Activated CD8-positive, alpha-beta memory T cell treated with anti-CD3 and anti-CD28 coated beads for 48 hours (primary cell): ENCODE data around the gene CEPT1.

ENCODE experiments used
- DNase-seq, 3 experiments: peaks; one replicate each; pipeline ENCODE4 v3.0.0-alpha.2; 2020; ENCODE audit warnings: low read depth in 2 of 3, low spot score in 2 of 3

Gene CEPT1

GRCh38 chr1:111225717-111226400 lies 85.8 kb downstream of the CEPT1 start:
- DNase-seq: no peak

- no peak for DNase-seq
These were observed 87.4 kb downstream of the CEPT1 start, which contains the start of gene CHI3L2 for GRCh38 chr1:111227434-111227833. Gene CHI3L2 (plus strand): TSS chr1:111227713. CDS start chr1:111227730, 17 bp downstream.

- no peak for DNase-seq
These were observed 88.1 kb downstream of the CEPT1 start for GRCh38 chr1:111227851-111228747.

GRCh38 chr1:111228748-111229126 lies 88.7 kb downstream of the CEPT1 start:
- DNase-seq: no peak

- DNase-seq: no peak
These were observed 92.1 kb downstream of the CEPT1 start for GRCh38 chr1:111232134-111232533.

GRCh38 chr1:111234258-111234657 lies 94.2 kb downstream of the CEPT1 start:
- no peak for DNase-seq
